ENCODE measurements around the gene STX1A. TPM values are rescaled to one million over a fixed set of nuclear protein-coding genes. Genes with fewer than 3 reads are reported as not detected.

STX1A gene
- 10 to 100 TPM in 2 of 4 donors, 1 to 10 TPM in 2; 8.5 to 13.5 (median 11.1) TPM for polyA plus RNA-seq (ENCODE audit: insufficient read length in 4 of 4)

DNA sequence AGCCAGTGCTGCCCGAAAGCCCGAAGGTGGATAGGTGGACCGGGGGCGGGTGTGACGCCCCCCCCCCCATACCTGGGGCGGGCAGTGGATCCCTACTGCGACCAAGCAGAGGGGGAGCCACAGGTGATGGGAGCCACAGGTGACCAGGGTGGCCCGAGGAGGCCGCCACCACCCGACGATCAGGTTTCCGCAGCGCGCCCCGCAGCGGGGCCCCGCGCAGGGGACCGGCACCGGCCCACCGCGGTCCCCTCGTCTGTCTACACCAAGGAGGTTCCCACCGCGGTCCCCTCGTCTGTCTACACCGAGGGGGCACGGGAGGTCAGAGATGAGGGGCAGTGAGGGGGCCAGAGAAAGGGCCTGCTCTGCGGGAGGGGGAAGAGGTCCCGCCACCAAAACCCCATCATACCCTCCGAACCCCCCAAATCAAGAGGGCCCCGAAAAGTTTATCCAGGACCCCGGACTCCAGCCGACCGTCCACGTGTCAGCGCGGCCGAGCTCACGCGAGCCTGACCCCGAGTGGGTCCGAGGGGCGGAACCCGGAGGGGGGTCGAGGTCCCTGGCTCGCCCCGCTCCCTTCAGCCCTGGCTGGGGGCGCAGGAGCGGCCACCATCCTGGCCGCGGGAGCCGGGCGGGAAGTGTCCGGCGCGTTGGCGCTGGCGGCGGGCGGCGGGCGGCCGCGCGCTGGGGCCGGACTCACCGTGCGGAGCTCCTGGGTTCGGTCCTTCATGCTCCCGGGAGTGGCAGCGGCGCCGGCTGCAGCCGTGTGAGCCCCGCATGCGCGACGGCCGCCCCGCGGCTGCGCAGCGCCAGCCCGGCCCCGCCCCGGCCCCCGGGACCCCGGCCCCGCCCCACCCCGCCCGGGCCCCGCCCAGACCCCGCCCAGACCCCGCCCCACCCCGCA is at the start of gene STX1A:
STX1A (minus strand) TSS at position 765 of the 901 bp plus-strand sequence; CDS start at position 727, 38 bp downstream.
- no peak for DNase-seq (ENCODE audit: low read depth in 4 of 4, low spot score in 2 of 4)

DNA sequence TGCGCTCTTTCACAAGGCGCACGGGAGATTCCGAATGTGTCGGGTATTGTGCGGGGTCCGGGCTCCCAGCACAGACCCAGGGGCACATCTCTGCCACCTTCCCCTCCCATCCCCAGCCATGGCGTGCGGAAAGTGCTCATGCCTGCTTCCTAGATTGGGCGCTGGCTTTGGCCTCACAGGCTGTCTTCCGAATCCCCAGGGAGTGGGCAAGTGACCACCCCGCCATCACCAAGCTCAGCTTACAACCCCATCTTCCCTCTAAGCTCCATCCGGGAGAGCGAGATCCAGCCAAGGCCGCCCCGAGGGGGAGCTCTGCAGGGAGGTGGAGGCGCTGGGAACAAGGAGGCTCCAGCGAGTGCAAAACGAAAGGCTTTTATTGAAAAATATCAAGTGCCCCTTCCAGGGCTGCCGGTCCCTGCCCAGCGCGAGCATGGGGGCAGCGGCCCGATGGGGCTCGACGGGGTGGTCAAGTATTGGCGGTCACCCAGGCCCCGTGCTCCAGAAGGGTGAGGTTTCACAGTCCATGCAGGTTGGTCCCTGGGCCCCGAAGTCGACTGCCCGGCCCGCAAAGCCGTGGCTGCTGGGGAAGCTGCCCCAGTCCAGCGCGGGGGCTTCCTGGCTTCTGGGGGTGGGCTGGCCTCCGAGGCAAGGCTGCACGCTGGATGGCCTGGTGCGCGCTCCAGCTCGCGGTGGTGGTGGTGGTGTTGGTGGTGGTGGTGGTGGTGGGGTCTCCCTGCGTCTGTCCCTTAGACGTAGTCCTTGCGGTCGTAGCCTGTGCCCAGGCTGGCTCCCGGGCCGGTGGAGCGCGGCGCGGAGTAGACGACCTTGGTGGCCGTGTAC is 49.4 kb upstream of the STX1A start:
- no peak for DNase-seq (ENCODE audit: low read depth in 4 of 4, low spot score in 2 of 4)

DNA sequence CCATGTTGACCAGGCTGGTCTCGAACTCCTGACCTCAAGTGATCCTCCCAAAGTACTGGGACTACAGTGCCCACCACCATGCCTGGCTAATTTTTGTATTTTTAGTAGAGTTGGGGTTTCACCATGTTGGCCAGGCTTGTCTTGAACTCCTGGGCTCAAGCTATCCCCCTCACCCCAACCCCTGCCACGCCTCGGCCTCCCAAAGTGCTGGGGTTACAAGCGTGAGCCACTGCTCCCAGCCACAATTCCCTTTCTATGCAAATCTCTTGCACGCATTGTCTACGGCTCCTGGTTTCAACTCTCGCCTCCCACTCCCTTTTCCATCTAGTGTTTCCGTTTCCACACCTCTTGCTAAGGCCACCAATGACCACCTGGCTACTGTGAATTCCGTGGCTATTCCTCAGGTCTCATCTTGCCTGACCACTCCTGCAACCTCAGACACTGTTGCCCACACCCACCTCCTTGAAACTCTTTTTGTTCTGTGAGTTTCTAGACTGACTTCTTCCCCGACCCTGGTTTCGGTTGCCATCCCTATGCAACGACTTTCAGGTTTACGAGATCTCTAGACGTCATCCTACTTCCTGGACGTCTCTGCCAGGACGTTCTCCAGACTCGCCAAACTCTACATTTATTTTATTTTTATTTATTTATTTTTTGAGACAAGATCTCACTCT is 47.2 kb upstream of the STX1A start:
- no peak for DNase-seq (ENCODE audit: low read depth in 4 of 4, low spot score in 2 of 4)

DNA sequence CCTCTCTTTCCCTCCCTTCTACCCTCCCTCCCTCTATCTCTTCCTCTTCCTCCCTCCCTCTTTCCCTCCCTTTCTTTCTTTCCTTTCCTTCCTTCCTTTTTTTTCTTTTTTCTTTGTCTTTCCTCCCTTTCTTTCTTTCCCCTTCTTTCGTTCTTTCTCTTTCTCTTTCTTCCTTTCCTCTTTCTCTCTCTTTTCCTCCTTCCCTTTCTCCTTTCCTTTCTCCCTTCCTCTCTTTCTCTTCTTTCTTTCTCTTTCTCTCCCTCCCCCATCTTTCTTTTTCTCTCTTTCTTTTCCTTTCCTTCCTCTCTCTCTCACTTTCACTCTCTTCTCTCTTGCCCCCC is 43.2 kb upstream of the STX1A start:
- DNase-seq (ENCODE audit: low read depth in 4 of 4, low spot score in 2 of 4), result no peak

DNA sequence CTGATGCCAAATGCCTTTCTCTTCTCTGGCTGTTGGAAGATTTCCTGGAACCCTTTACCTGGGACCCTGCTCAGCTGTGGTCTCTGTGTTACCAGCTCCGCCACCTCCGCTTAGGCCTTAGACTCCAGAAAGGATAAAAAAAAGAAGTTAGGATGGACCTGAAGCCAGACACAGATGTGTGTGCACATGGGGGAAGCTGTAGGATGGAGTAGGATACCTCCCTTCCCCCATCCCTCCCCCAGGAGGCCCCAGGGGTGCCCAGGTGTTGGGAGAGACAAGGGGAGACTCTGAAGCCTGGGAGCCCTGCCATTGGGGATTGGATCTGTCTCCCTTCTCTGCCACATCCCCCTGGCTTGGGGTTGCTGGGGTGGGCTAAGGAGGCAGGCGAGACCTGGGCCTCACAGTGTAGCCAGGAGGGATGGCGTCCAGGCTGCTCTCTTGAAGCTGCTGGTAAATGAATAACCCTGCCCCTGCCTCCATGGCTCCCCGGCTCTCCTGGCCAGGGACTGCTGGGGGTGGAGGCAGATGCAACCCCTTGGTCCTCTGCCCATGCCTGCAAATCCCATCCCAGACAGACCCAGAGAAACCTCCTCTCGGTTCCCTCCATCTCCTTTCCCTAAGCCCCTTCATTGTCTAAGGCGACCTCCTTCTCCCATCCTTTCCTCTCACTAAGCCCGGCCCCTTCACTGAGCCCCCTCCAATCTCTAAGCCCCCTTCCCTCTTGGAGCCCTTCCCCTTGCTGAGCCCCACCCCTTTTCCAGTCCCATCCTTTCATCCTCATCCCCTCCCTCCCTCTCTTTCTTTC is 42.6 kb upstream of the STX1A start:
- DNase-seq (ENCODE audit: low read depth in 4 of 4, low spot score in 2 of 4), result no peak

DNA sequence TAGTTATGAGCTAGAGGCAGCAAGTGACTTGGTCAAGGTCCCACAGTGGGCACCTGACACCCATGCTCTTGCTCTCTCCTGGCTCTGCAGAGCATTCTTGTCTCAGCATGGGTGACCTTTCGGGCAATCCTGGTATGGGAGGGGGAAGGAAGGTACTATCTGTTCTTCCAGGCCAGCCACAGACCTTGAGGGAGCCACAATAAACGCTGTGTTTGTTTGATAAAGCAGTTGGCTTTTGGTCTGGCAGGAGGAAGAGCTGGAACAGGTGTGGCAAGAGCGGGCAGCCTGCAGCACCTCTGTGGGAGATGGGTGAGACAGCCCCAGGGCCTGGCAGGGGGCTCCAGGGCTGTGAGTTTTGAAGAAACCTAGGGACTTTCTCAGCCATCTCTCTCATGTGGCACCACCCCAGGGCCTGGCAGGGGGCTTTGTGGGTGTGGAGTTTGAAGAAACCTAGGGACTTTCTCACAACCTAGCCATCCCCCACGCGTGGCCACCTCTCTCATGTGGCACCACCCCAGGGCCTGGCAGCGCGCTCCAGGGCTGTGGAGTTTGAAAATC is 39.2 kb upstream of the STX1A start:
- DNase-seq (ENCODE audit: low read depth in 4 of 4, low spot score in 2 of 4), result no peak

DNA sequence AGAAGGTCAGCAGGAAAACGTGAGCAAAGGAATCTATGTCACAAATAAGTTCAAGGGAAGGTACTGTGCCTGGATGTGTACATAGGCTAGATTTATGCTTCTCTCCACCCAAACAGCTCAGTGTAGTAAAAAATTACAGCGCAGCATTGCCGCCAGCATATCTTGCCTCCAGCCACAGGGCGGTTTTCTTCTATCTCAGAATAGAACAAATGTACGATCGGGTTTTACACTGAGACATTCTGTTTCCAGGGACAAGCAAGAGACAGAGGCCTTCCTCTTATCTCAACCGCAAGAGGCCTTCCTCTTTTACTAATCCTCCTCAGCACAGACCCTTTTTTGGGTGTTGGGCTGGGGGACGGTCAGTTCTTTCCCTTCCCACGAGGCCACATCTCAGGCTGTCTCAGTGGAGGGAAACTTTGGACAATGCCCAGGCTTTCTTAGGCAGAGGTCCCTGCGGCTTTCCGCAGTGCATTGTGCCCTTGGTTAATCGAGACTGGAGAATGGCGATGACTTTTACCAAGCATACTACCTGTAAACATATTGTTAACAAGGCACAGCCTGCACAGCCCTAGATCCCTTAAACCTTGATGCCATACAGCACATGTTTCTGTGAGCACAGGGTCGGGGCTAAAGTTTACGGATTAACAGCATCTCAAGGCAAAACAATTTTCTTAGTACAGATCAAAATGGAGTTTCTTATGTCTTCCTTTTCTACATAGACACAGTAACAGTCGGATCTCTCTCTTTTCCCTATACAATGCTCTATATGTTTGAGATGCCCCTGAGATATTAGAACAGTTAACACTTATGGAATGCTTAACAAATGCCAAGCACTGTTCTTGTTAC is 30.7 kb upstream of the STX1A start:
- DNase-seq (ENCODE audit: low read depth in 4 of 4, low spot score in 2 of 4), result no peak

DNA sequence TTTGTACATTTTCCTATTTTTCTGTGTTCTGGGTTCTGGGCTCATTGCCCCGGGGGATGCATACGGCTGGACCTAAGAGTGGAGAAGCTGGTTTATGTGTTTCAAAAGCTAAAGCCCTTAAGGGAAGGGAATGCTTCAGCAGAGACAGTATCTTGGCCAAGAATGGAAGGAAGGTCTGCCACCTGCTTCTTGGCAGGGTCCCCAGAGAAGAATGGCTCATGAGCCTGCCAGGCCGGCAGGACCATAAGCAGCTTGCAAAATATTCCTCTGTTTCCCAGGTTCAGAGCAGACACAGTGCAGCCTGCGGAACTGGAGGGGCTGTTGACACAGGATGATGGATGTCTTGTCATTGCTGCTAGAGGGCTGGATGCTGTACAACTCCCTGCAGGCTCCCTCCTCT is 26.9 kb upstream of the STX1A start:
- no peak for DNase-seq (ENCODE audit: low read depth in 4 of 4, low spot score in 2 of 4)

DNA sequence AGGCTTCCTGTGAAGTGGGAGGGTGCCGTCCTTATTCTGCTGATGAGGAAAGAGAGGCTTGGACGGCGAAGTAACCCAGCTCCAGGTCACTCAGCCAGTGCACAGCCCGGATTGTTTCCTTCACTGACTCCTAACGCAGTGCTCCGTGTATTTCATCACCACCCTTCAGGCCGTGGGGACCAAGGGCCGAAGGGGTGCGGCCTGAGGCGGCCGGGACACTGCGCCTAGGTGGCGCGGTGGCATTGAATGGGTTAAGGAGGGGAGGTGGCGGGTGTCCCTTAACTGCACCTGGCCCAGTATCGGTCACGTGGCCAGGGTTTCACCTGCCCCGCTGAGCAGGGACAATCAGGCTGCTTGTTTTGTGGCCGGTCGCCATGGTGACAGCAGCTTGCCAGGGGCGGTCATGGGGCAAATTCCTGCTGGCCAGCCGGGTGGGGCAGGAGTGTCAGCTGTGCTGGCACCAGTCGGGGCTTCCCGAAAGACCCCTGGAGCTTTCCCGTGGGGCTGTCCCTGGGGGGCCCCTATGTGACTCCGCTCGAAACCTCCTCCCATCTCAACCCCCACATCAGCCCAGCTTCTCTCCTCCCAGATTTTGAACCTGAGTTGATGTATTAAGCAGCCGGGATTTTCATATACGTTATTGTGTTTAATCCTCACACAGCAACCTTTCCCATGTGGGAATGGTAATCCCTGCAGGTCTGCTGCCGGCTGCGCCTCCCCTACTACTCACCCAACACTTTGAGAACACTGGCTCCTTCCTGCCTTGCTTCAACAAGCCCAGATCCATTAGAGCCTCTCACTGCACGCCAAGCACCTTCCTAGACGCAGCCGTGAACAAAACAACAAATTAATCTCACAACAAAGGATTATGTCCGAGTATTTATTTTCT is 23.5 kb upstream of the STX1A start:
- DNase-seq (ENCODE audit: low read depth in 4 of 4, low spot score in 2 of 4), result peak in 3 of 4 donors; percentile 81 to 94 (median 85)

DNA sequence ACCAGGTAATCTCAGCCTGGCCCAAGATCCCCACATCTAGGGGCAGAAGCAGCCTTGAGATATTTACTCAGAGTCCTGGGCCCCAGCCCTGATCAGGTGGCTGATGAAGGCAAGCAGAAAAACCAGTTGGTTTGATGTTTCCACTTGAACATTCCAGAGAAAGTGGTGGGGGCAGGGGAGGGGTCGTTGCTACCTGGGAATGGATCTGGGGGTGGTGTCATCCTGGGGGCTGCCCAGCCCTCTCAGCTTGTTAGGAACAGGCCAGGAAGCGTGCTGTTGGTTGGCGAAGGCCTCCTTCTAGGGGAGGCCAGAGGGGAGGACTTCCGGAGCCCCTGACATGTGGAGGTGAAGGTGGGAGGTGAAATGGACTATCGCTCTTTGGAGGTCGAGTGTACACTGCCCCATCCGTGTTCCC is 22.9 kb upstream of the STX1A start:
- no peak for DNase-seq (ENCODE audit: low read depth in 4 of 4, low spot score in 2 of 4)

DNA sequence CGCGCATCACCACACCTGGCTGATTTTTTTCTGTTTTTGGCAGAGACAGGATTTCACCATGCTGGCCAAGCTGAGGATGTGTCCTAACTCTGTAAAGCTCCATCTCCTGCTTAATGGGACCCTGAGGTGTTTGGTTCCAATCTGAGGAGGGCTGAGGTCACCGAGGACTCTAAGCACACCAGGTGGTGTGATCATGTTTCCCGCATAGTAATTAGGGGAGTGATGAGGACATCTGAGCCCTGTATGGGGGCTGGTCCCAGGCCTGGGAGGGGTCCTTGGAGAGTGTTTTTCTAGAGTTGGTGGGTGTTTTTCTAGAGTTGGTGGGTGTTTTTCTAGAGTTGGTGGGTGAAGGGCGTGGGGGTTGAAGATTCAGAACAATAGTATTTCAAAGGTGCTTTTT is 22.1 kb upstream of the STX1A start:
- DNase-seq (ENCODE audit: low read depth in 4 of 4, low spot score in 2 of 4), result peak in 1 of 4 donors; percentile 37

DNA sequence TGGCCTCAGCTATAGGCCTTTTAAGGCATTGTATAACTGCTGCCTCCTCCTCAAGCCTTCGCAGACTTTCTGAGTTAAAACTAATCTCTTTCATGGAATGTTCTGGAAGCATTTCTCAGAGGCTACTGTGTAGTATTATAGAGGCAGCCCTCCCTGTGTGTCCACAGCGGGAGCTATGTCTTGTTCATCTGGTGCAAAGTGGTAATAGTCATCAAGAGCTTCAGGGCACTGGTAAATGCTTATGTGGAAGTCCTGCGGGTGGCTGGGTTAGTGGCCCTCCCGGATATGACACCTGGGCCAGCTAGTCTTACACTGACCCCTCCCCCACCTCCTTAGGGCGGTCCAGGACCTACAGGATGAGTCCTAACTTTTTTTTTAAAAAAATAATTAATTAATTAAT is 21.3 kb upstream of the STX1A start:
- no peak for DNase-seq (ENCODE audit: low read depth in 4 of 4, low spot score in 2 of 4)

DNA sequence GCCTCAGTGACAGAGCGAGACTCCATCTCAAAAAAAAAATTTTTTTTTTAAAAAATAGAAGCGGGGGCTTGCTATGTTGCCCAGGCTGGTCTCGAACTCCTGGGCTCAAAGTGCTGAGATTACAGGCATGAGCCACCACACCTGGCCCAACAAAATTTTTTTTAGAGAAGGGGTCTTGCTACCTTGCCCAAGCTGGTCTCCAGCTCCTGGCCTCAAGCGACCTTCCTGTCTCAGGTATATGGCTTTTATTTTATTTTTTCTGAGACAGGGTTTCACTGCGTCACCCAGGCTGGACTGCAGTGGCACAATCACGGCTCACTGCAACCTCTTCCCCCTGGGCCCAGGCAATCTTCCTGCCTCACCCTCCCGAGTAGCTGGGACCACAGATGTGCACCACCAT is 20.7 kb upstream of the STX1A start:
- DNase-seq (ENCODE audit: low read depth in 4 of 4, low spot score in 2 of 4), result no peak

DNA sequence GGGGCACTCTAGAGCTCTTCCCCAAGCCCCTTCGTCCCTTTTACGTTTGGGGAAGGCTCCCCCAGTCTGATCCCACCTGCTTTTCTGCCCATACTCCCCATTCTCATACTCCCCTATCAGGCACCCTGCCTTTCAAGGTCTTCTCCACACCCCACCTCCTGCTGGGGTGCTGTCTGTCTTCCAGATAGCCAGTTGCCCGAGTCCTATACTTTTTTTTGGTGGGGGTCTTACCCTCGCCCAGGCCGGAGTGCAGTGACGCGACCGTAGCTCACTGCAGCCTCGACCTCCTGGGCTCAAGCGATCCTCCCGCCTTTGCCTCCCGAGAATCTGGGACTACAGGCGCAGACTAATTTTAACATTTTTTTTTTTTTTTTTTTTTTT is 19.9 kb upstream of the STX1A start:
- no peak for DNase-seq (ENCODE audit: low read depth in 4 of 4, low spot score in 2 of 4)

DNA sequence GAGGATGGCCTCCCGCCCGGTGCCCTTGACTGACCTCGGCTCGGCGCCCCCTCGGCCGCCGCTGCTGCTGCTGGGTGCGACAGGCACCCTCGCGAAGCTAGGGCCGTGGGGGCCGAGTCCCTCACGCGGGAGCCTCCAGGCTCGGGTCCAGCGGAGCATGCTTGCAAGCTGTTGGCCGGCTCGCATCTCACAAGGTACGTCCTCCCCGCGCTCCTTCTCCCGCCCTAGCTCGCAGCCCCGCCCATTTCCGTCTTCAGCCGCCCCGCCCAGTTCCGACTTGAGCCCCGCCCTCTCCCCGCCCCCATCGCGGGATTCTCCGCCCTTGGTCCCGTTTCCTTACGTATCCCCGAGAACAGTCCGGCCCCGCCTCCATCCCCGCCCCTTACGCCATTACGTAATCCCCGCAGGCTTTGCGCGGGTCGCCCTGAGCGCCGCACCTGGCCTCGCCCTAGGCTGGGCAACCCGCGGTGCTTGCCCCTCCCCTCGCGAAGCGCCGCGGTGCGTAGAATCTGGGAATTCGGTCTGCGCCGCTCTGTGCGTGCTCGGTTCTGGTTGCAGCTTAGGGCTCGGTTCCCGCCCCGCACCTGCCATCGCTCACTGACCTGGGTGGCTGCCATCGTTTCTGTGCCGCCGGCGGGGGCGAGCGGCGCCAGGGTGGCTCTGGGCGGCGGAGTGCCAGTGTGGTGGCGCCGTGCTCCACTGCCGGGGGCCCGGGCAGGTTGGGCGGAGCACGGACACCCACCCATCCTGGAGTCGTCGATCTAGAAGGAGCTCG is 19.3 kb upstream of the STX1A start, which contains the start of gene ABHD11:
ABHD11 (minus strand) TSS at position 191 of the 775 bp plus-strand sequence; CDS start at position 159, 32 bp downstream.
- DNase-seq (ENCODE audit: low read depth in 4 of 4, low spot score in 2 of 4), result peak in 3 of 4 donors; percentile 89 to 93 (median 93)

DNA sequence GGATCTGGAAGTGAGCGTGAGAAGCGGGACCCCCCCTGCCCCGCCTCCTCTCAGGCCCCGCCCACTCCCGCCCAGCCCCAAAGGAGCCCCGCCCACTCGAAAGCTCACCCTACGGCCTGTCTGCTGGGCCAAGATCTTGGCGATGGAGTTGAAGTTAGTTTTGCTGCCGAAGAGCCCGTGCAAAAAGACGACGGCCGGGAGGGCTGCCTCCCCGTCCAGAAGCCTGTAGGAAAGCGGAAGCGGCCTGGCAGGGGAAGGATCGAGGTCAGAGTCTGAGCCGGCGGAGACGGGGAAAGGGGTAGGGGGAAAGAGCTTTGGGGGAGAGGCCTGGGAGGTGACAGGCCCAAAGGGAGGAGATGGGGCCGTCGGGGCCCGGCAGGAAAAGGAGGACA is 18.7 kb upstream of the STX1A start:
- no peak for DNase-seq (ENCODE audit: low read depth in 4 of 4, low spot score in 2 of 4)

Data from left renal cortex interstitium (tissue), 4 donors.